Measurements from ENCODE around the gene ARHGEF12.
A peak's percentile ranks its signal among the peaks of the same experiment; 100 is the strongest.

The ARHGEF12 gene

GRCh38 chr11:120335908-120336640 lies at the start of gene ARHGEF12:
Gene ARHGEF12, plus strand, starts transcription at chr11:120336413. Its CDS starts 831 bp downstream, at chr11:120337244.
- peak; percentile 98 to 100 for DNase-seq

GRCh38 chr11:120288021-120288420 lies 48.2 kb upstream of the ARHGEF12 start:
- DNase-seq: no peak

GRCh38 chr11:120289426-120289825 lies 46.8 kb upstream of the ARHGEF12 start:
- DNase-seq: no peak

- DNase-seq: no peak
Observed at GRCh38 chr11:120290956-120291355, 45.3 kb upstream of the ARHGEF12 start.

GRCh38 chr11:120293038-120293800 lies 43.0 kb upstream of the ARHGEF12 start:
- DNase-seq: no peak

GRCh38 chr11:120294096-120294495 lies 42.1 kb upstream of the ARHGEF12 start:
- no peak for DNase-seq

GRCh38 chr11:120295099-120295498 lies 41.1 kb upstream of the ARHGEF12 start:
- no peak for DNase-seq

- no peak for DNase-seq
Observed at GRCh38 chr11:120296554-120296953, 39.7 kb upstream of the ARHGEF12 start.

GRCh38 chr11:120298461-120298860 lies 37.8 kb upstream of the ARHGEF12 start:
- DNase-seq: no peak

GRCh38 chr11:120302001-120302805 lies 34.0 kb upstream of the ARHGEF12 start:
- DNase-seq: peak; percentile 61 to 84

- peak; percentile 91 to 97 for DNase-seq
Observed at GRCh38 chr11:120303004-120303637, 33.1 kb upstream of the ARHGEF12 start.

- no peak for DNase-seq
Observed at GRCh38 chr11:120304526-120304925, 31.7 kb upstream of the ARHGEF12 start.

- no peak for DNase-seq
Observed at GRCh38 chr11:120305286-120305685, 30.9 kb upstream of the ARHGEF12 start.

GRCh38 chr11:120306519-120307242 lies 29.5 kb upstream of the ARHGEF12 start:
- DNase-seq: peak in 1 of 2 experiments; percentile 68

- no peak for DNase-seq
Observed at GRCh38 chr11:120307476-120307875, 28.7 kb upstream of the ARHGEF12 start.

- DNase-seq: no peak
Observed at GRCh38 chr11:120308081-120308480, 28.1 kb upstream of the ARHGEF12 start.

- peak in 1 of 2 experiments; percentile 49 for DNase-seq
Observed at GRCh38 chr11:120310870-120311269, 25.3 kb upstream of the ARHGEF12 start.

GRCh38 chr11:120314861-120315260 lies 21.4 kb upstream of the ARHGEF12 start:
- no peak for DNase-seq

GRCh38 chr11:120316880-120317688 lies 19.1 kb upstream of the ARHGEF12 start:
- peak; percentile 34 to 60 for DNase-seq

- DNase-seq: no peak
Observed at GRCh38 chr11:120317689-120318480, 18.3 kb upstream of the ARHGEF12 start.

All from NCI-H526 (cell line).